GM12872 (cell line): ENCODE results near the gene ERG.

Experiments used
- CTCF ChIP-seq: IDR thresholded peaks from 3 replicates; pipeline ENCODE4 v1.5.1; 2011; ENCODE audit warnings: low read depth, mild to moderate bottlenecking, low read length, moderate library complexity; ENCODE audit not compliant: insufficient read depth

ERG gene

GRCh38 chr21:38420140-38420539 is 78.1 kb downstream of the ERG start:
- no peak for TF ChIP-seq CTCF

GRCh38 chr21:38417726-38418125 is 80.6 kb downstream of the ERG start:
- no peak for TF ChIP-seq CTCF

GRCh38 chr21:38416791-38417190 is 81.5 kb downstream of the ERG start:
- TF ChIP-seq CTCF: no peak

- TF ChIP-seq CTCF: no peak
Observed at GRCh38 chr21:38413958-38414548, 84.2 kb downstream of the ERG start.

- no peak for TF ChIP-seq CTCF
Observed at GRCh38 chr21:38410466-38410865, 87.8 kb downstream of the ERG start.

GRCh38 chr21:38409907-38410306 is 88.4 kb downstream of the ERG start:
- no peak for TF ChIP-seq CTCF

GRCh38 chr21:38404177-38404576 is 94.1 kb downstream of the ERG start:
- no peak for TF ChIP-seq CTCF
